H9 (cell line): ENCODE measurements around the gene RAB35. TPM values are rescaled to one million over a fixed set of nuclear protein-coding genes. Genes with fewer than 3 reads are reported as not detected.

Experiments used
- DNase-seq: peaks from one replicate; pipeline ENCODE4 v3.0.0-alpha.2; 2017
- H2AFZ ChIP-seq: one replicate; pipeline ENCODE4 v1.6.1; 2013; ENCODE audit warnings: mild to moderate bottlenecking, low read length, control low read depth, moderate library complexity
- H2AK5ac ChIP-seq: 2 replicates; pipeline ENCODE4 v1.6.1; 2013; ENCODE audit warnings: low read length, control low read depth, mixed read lengths; ENCODE audit not compliant: insufficient read length
- H2BK120ac ChIP-seq: one replicate; pipeline ENCODE4 v1.6.1; 2013; ENCODE audit warnings: low read depth, mild to moderate bottlenecking, low read length, control low read depth, inconsistent platforms; ENCODE audit not compliant: poor library complexity, severe bottlenecking
- H2BK12ac ChIP-seq: 2 replicates; pipeline ENCODE4 v1.6.1; 2013; ENCODE audit warnings: low read length, control low read depth, mixed read lengths, low read depth; ENCODE audit not compliant: insufficient read length
- H2BK15ac ChIP-seq: 2 replicates; pipeline ENCODE4 v1.6.1; 2013; ENCODE audit warnings: low read depth, low read length, control low read depth
- H2BK20ac ChIP-seq: one replicate; pipeline ENCODE4 v1.6.1; 2013; ENCODE audit warnings: low read depth, mild to moderate bottlenecking, low read length, control low read depth, inconsistent platforms; ENCODE audit not compliant: poor library complexity, severe bottlenecking
- H2BK5ac ChIP-seq: 2 replicates; pipeline ENCODE4 v1.6.1; 2013; ENCODE audit warnings: low read length, control low read depth, mixed read lengths; ENCODE audit not compliant: insufficient read length
- H3K14ac ChIP-seq: 2 replicates; pipeline ENCODE4 v1.6.1; 2013; ENCODE audit warnings: low read length, control low read depth; ENCODE audit not compliant: insufficient read depth
- H3K18ac ChIP-seq: 2 replicates; pipeline ENCODE4 v1.6.1; 2013; ENCODE audit warnings: low read depth, mild to moderate bottlenecking, mixed read lengths, low read length, control low read depth; ENCODE audit not compliant: insufficient read length
- H3K23ac ChIP-seq: 2 replicates; pipeline ENCODE4 v1.6.1; 2013; ENCODE audit warnings: low read length, control low read depth, mixed read lengths, low read depth; ENCODE audit not compliant: insufficient read length
- H3K23me2 ChIP-seq: 2 replicates; pipeline ENCODE4 v1.6.1; 2013; ENCODE audit warnings: low read depth, mild to moderate bottlenecking, mixed read lengths, low read length, control low read depth; ENCODE audit not compliant: insufficient read length, poor library complexity, severe bottlenecking
- H3K27ac ChIP-seq: 2 replicates; pipeline ENCODE4 v1.5.1; 2013; ENCODE audit warnings: low read length, control low read depth, mixed read lengths, low read depth; ENCODE audit not compliant: insufficient read length
- H3K27me3 ChIP-seq: 2 replicates; pipeline ENCODE4 v1.6.1; 2013; ENCODE audit warnings: low read length, control low read depth, inconsistent platforms; ENCODE audit not compliant: insufficient read depth
- H3K4ac ChIP-seq: 2 replicates; pipeline ENCODE4 v1.6.1; 2013; ENCODE audit warnings: low read depth, mild to moderate bottlenecking, control low read depth, inconsistent platforms, low read length, moderate library complexity
- H3K4me1 ChIP-seq: 2 replicates; pipeline ENCODE4 v1.6.1; 2013; ENCODE audit warnings: low read length, control low read depth, inconsistent platforms; ENCODE audit not compliant: insufficient read depth
- H3K4me2 ChIP-seq: 2 replicates; pipeline ENCODE4 v1.6.1; 2013; ENCODE audit warnings: low read length, control low read depth, mixed read lengths; ENCODE audit not compliant: insufficient read length, insufficient read depth
- H3K56ac ChIP-seq: 2 replicates; pipeline ENCODE4 v1.6.1; 2013; ENCODE audit warnings: low read depth, mild to moderate bottlenecking, mixed read lengths, low read length, control low read depth; ENCODE audit not compliant: insufficient read length
- H3K79me1 ChIP-seq: 2 replicates; pipeline ENCODE4 v1.6.1; 2013; ENCODE audit warnings: low read depth, mild to moderate bottlenecking, moderate library complexity, low read length, control low read depth, inconsistent platforms; ENCODE audit not compliant: insufficient read depth, poor library complexity, severe bottlenecking
- H3K79me2 ChIP-seq: 2 replicates; pipeline ENCODE4 v1.6.1; 2013; ENCODE audit warnings: low read length, control low read depth, inconsistent platforms; ENCODE audit not compliant: insufficient read depth
- H3K9ac ChIP-seq: 2 replicates; pipeline ENCODE4 v1.6.1; 2013; ENCODE audit warnings: low read length, control low read depth, mixed read lengths; ENCODE audit not compliant: insufficient read length; ENCODE audit errors: extremely low read depth
- H3K9me3 ChIP-seq: one replicate; pipeline ENCODE4 v1.6.1; 2013; ENCODE audit warnings: low read depth, low read length, inconsistent platforms; ENCODE audit not compliant: control insufficient read depth
- H3T11ph ChIP-seq: one replicate; pipeline ENCODE4 v1.6.1; 2013; ENCODE audit warnings: mild to moderate bottlenecking, low read length, control low read depth, inconsistent platforms
- H4K20me1 ChIP-seq: one replicate; pipeline ENCODE4 v1.6.1; 2013; ENCODE audit not compliant: control insufficient read depth, insufficient read length, insufficient read depth
- H4K5ac ChIP-seq: 2 replicates; pipeline ENCODE4 v1.6.1; 2013; ENCODE audit warnings: low read depth, mild to moderate bottlenecking, mixed read lengths, low read length, control low read depth; ENCODE audit not compliant: insufficient read length
- H4K8ac ChIP-seq: replicated peaks from 2 replicates; pipeline ENCODE4 v1.6.1; 2013; ENCODE audit warnings: low read length, control low read depth, mixed read lengths, low read depth; ENCODE audit not compliant: insufficient read length
- H4K91ac ChIP-seq: 2 replicates; pipeline ENCODE4 v1.6.1; 2013; ENCODE audit warnings: low read depth, mild to moderate bottlenecking, moderate library complexity, mixed read lengths, low read length, control low read depth; ENCODE audit not compliant: insufficient read length
- H3K27ac Mint-ChIP-seq, 3 experiments: 2 replicates in 2 of 3; 3 replicates in 1 of 3; pipeline ENCODE4 v1.8.0; 2020 to 2021; ENCODE audit warnings: mixed read lengths in 3 of 3, mild to moderate bottlenecking in 1 of 3, moderate library complexity in 1 of 3
- H3K27me3 Mint-ChIP-seq: 2 replicates; pipeline ENCODE4 v1.8.0; 2021; ENCODE audit warnings: low read depth, mild to moderate bottlenecking, moderate library complexity, mixed read lengths
- H3K36me3 Mint-ChIP-seq, 3 experiments: 2 replicates in 2 of 3; 3 replicates in 1 of 3; pipeline ENCODE4 v1.8.0; 2020 to 2021; ENCODE audit warnings: low read depth in 3 of 3, mixed read lengths in 3 of 3; ENCODE audit not compliant: insufficient read depth in 1 of 3
- H3K4me1 Mint-ChIP-seq, 2 experiments: 2 replicates each; pipeline ENCODE4 v1.8.0; 2020; ENCODE audit warnings: mixed read lengths in 2 of 2
- H3K4me3 Mint-ChIP-seq, 2 experiments: 2 replicates in 1 of 2; 3 replicates in 1 of 2; pipeline ENCODE4 v1.8.0; 2020 to 2021; ENCODE audit warnings: mild to moderate bottlenecking in 2 of 2, mixed read lengths in 2 of 2, moderate library complexity in 1 of 2
- H3K9me3 Mint-ChIP-seq, 2 experiments: 2 replicates in 1 of 2; 3 replicates in 1 of 2; pipeline ENCODE4 v1.8.0; 2020; ENCODE audit warnings: mild to moderate bottlenecking in 2 of 2, mixed read lengths in 2 of 2, moderate library complexity in 1 of 2
- WGBS: extraction: QIAGEN DNeasy Blood & Tissue Kit; methylation state at CpG from one replicate; pipeline ENCODE4 v1.1.7; 2013; ENCODE audit warnings: missing lambda C conversion rate, low lambda C conversion rate, mixed read lengths; ENCODE audit not compliant: insufficient read length; ENCODE audit errors: extremely low coverage; 5-methylcytosine and 5-hydroxymethylcytosine counted together
- total RNA-seq: library from RNA; stranded (reverse); gene quantifications from 2 replicates; pipeline ENCODE4 v1.2.1, GENCODE V29; 2021
- TF ChIP-seq, protein P1 (sequence below): fragments of 200-600 bp; sonication (generic); conservative IDR thresholded peaks from 3 replicates; pipeline ENCODE4 v1.8.0; 2021; ENCODE audit warnings: antibody characterized with exemption, mild to moderate bottlenecking

The RAB35 gene
- total RNA-seq, 1 experiment from 2014 or later, result 60.0 TPM

DNA sequence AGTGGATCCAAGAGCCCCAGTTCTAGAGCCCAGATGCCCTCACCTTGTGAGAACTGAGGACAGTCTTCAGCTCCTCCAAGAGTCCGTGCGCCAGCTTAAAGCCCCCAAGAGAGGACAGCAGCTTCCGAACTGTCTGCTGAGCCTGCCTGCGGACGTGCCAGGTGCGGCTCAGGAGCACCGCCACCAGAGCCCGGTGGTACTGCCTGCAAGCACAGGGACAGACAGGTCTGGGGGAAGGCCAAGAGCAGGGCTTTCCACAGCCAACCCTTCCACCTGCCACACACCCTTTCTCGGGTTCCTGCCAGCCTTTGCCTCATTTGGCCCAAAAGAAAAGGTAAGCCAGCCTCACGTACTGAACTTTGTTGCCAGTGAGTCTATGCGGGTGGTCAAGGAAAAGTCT is 47.7 kb upstream of the RAB35 start:
- H4K5ac ChIP-seq, result no peak overlapping the region
- no peaks in the 10 kb centered on the region for H3K79me1 ChIP-seq
- no peaks in the 10 kb centered on the region for H3K4me1 ChIP-seq
- H2BK20ac ChIP-seq, result no peak overlapping the region
- no peak overlapping the region for H3K9ac ChIP-seq
- H2BK120ac ChIP-seq, result no peak overlapping the region
- H4K91ac ChIP-seq, result no peak overlapping the region
- DNase-seq, result no peak
- H3K56ac ChIP-seq, result no peak overlapping the region
- H4K8ac ChIP-seq, result no peak overlapping the region
- H3K36me3 Mint-ChIP-seq, result peaks cover 49 to 80% (median 67%) of the 10 kb centered on the region in 3 experiments; a peak in 6 of 7 replicates
- H3K23me2 ChIP-seq, result no peaks in the 10 kb centered on the region
- H3K4me2 ChIP-seq, result no peak overlapping the region
- no peak overlapping the region for H2AFZ ChIP-seq
- no peak overlapping the region for H2AK5ac ChIP-seq
- H3K27me3 Mint-ChIP-seq, result no peaks in the 10 kb centered on the region
- H3K18ac ChIP-seq, result no peak overlapping the region
- H3K9me3 Mint-ChIP-seq, result no peaks in the 10 kb centered on the region
- no peaks in the 10 kb centered on the region for H3K9me3 ChIP-seq
- WGBS, result no CpG with 5 or more reads among the region's 11 CpGs
- no peak overlapping the region for H2BK5ac ChIP-seq
- H4K20me1 ChIP-seq, result no peaks in the 10 kb centered on the region
- H3K4me1 Mint-ChIP-seq, result no peaks in the 10 kb centered on the region
- no peak overlapping the region for H3K14ac ChIP-seq
- peak overlapping the region in 1 of 3 experiments; percentile 1; a peak in 1 of 7 replicates for H3K27ac Mint-ChIP-seq
- no peak overlapping the region for H3K4ac ChIP-seq
- H3K27ac ChIP-seq, result no peak overlapping the region
- H3K4me3 Mint-ChIP-seq, result no peak overlapping the region
- H3T11ph ChIP-seq, result no peak overlapping the region
- H3K27me3 ChIP-seq, result no peaks in the 10 kb centered on the region
- no peak overlapping the region for H2BK12ac ChIP-seq
- no peaks in the 10 kb centered on the region for H3K79me2 ChIP-seq
- TF ChIP-seq, protein P1, sequence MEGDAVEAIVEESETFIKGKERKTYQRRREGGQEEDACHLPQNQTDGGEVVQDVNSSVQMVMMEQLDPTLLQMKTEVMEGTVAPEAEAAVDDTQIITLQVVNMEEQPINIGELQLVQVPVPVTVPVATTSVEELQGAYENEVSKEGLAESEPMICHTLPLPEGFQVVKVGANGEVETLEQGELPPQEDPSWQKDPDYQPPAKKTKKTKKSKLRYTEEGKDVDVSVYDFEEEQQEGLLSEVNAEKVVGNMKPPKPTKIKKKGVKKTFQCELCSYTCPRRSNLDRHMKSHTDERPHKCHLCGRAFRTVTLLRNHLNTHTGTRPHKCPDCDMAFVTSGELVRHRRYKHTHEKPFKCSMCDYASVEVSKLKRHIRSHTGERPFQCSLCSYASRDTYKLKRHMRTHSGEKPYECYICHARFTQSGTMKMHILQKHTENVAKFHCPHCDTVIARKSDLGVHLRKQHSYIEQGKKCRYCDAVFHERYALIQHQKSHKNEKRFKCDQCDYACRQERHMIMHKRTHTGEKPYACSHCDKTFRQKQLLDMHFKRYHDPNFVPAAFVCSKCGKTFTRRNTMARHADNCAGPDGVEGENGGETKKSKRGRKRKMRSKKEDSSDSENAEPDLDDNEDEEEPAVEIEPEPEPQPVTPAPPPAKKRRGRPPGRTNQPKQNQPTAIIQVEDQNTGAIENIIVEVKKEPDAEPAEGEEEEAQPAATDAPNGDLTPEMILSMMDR, result no peak
- no peak overlapping the region for H2BK15ac ChIP-seq
- H3K23ac ChIP-seq, result no peak overlapping the region
